GM12874 (cell line): ENCODE results near the gene MICALL1.

Experiments used
- CTCF ChIP-seq: IDR thresholded peaks from 2 replicates; pipeline ENCODE4 v1.5.1; 2011; ENCODE audit warnings: low read depth, mild to moderate bottlenecking, control low read depth, low read length, moderate library complexity; ENCODE audit not compliant: insufficient read depth

The MICALL1 gene

GRCh38 chr22:37905534-37906363, at the start of gene MICALL1:
TSS of gene MICALL1 (plus strand) at chr22:37906297. CDS start at chr22:37906423, 126 bp downstream.
- TF ChIP-seq CTCF, result peak; percentile 34; the same call in 1 of the 2 replicates

GRCh38 chr22:37860796-37861421, 45.2 kb upstream of the MICALL1 start:
- no peak for TF ChIP-seq CTCF

GRCh38 chr22:37862570-37863325, 43.3 kb upstream of the MICALL1 start:
- no peak for TF ChIP-seq CTCF

GRCh38 chr22:37865510-37865909, 40.6 kb upstream of the MICALL1 start:
- TF ChIP-seq CTCF, result no peak

GRCh38 chr22:37870273-37870672, 35.8 kb upstream of the MICALL1 start:
- TF ChIP-seq CTCF, result no peak

- no peak for TF ChIP-seq CTCF
Measured at GRCh38 chr22:37880668-37881440, 25.2 kb upstream of the MICALL1 start.

GRCh38 chr22:37884420-37884819, 21.7 kb upstream of the MICALL1 start:
- TF ChIP-seq CTCF, result no peak
